ENCODE results near the gene LHFPL5.

Gene LHFPL5

GRCh38 chr6:35804996-35805736 lies at the start of gene LHFPL5:
TSS of gene LHFPL5 (plus strand) at chr6:35805352. CDS start at chr6:35805671, 319 bp downstream.
- no peak for DNase-seq (ENCODE audit: low read depth)

GRCh38 chr6:35757456-35758123 lies 47.6 kb upstream of the LHFPL5 start:
- peak; percentile 63 for DNase-seq (ENCODE audit: low read depth)

GRCh38 chr6:35759426-35759825 lies 45.7 kb upstream of the LHFPL5 start:
- no peak for DNase-seq (ENCODE audit: low read depth)

- no peak for DNase-seq (ENCODE audit: low read depth)
These were observed 39.4 kb upstream of the LHFPL5 start for GRCh38 chr6:35765739-35766138.

GRCh38 chr6:35769211-35769610 lies 35.9 kb upstream of the LHFPL5 start:
- no peak for DNase-seq (ENCODE audit: low read depth)

GRCh38 chr6:35771343-35771627 lies 33.9 kb upstream of the LHFPL5 start:
- DNase-seq (ENCODE audit: low read depth): no peak

- no peak for DNase-seq (ENCODE audit: low read depth)
These were observed 30.9 kb upstream of the LHFPL5 start for GRCh38 chr6:35774116-35774794.

GRCh38 chr6:35775031-35775430 lies 30.1 kb upstream of the LHFPL5 start:
- DNase-seq (ENCODE audit: low read depth): no peak

- no peak for DNase-seq (ENCODE audit: low read depth)
These were observed 28.6 kb upstream of the LHFPL5 start, which contains the start of gene CLPSL2 for GRCh38 chr6:35776364-35777215. TSS of gene CLPSL2 (plus strand) at chr6:35776598. CDS start at chr6:35776619, 21 bp downstream.

- DNase-seq (ENCODE audit: low read depth): no peak
These were observed 27.6 kb upstream of the LHFPL5 start for GRCh38 chr6:35777356-35778102.

GRCh38 chr6:35778437-35778836 lies 26.7 kb upstream of the LHFPL5 start:
- no peak for DNase-seq (ENCODE audit: low read depth)

- no peak for DNase-seq (ENCODE audit: low read depth)
These were observed 24.4 kb upstream of the LHFPL5 start, which contains the start of gene CLPSL1 for GRCh38 chr6:35780719-35781118. TSS of gene CLPSL1 (plus strand) at chr6:35781019. CDS start at chr6:35781111, 92 bp downstream.

GRCh38 chr6:35781290-35781689 lies 23.9 kb upstream of the LHFPL5 start:
- no peak for DNase-seq (ENCODE audit: low read depth)

- DNase-seq (ENCODE audit: low read depth): no peak
These were observed 22.7 kb upstream of the LHFPL5 start for GRCh38 chr6:35782424-35782823.

GRCh38 chr6:35784200-35784599 lies 21.0 kb upstream of the LHFPL5 start:
- DNase-seq (ENCODE audit: low read depth): no peak

- no peak for DNase-seq (ENCODE audit: low read depth)
These were observed 18.9 kb upstream of the LHFPL5 start for GRCh38 chr6:35786272-35786671.

- no peak for DNase-seq (ENCODE audit: low read depth)
These were observed 18.3 kb upstream of the LHFPL5 start for GRCh38 chr6:35786810-35787209.

GRCh38 chr6:35787266-35788218 lies 17.6 kb upstream of the LHFPL5 start:
- DNase-seq (ENCODE audit: low read depth): no peak

- DNase-seq (ENCODE audit: low read depth): no peak
These were observed 16.6 kb upstream of the LHFPL5 start for GRCh38 chr6:35788423-35788982.

- DNase-seq (ENCODE audit: low read depth): no peak
These were observed 14.5 kb upstream of the LHFPL5 start for GRCh38 chr6:35790683-35791082.
